Activated CD8-positive, alpha-beta T cell treated with anti-CD3 and anti-CD28 coated beads for 36 hours (primary cell): ENCODE data around the gene P3H1. TPM values are rescaled to one million over a fixed set of nuclear protein-coding genes. Genes with fewer than 3 reads are reported as not detected.

Experiments used
- ATAC-seq: fragments of 200-7000 bp; cut with Tn5 transposase; one replicate; pipeline ENCODE4 v1.10.0; 2021; ENCODE audit warnings: mild to moderate bottlenecking, moderate library complexity
- CTCF ChIA-PET: fragments of 350-600 bp; sonication (Branson Sonifier 250); formaldehyde crosslinking; loops from one replicate; lab custom pipeline; 2021; ENCODE audit warnings: antibody characterized with exemption; lab: Charles Lee
- POLR2A ChIA-PET: fragments of 350-600 bp; sonication (Branson Sonifier 250); formaldehyde crosslinking; loops from one replicate; lab custom pipeline; 2021; ENCODE audit warnings: antibody characterized with exemption; lab: Charles Lee
- DNase-seq: peaks from one replicate; pipeline ENCODE4 v3.0.0-alpha.2; 2020
- H3K27ac Mint-ChIP-seq: one replicate; pipeline ENCODE4 v1.8.0; 2021; ENCODE audit warnings: mild to moderate bottlenecking, mixed read lengths
- H3K27me3 Mint-ChIP-seq: one replicate; pipeline ENCODE4 v1.8.0; 2021; ENCODE audit warnings: mixed read lengths
- H3K36me3 Mint-ChIP-seq: one replicate; pipeline ENCODE4 v1.8.0; 2021; ENCODE audit warnings: low read depth, mixed read lengths
- H3K4me1 Mint-ChIP-seq: one replicate; pipeline ENCODE4 v1.8.0; 2021; ENCODE audit warnings: low read depth, mixed read lengths
- H3K4me3 Mint-ChIP-seq: one replicate; pipeline ENCODE4 v1.8.0; 2021; ENCODE audit warnings: mild to moderate bottlenecking, moderate library complexity, mixed read lengths
- H3K9me3 Mint-ChIP-seq: one replicate; pipeline ENCODE4 v1.8.0; 2021; ENCODE audit warnings: mixed read lengths
- intact Hi-C: fragments of 100-400 bp; cut with micrococcal nuclease; formaldehyde crosslinking; loops from one replicate; pipeline ENCODE4 v1.10.0; 2022
- total RNA-seq, 2 experiments: library from RNA; stranded (reverse); gene quantifications; one replicate each; pipeline ENCODE4 v1.2.3, GENCODE V29; 2021
- TF ChIP-seq, protein P1 (sequence below): fragments of 200-600 bp; IDR thresholded peaks from one replicate; pipeline ENCODE4 v1.8.0; 2022; ENCODE audit warnings: antibody characterized with exemption, mild to moderate bottlenecking

The P3H1 gene
- total RNA-seq, 2 experiments from 2014 or later = 34.7 to 34.8 TPM

DNA sequence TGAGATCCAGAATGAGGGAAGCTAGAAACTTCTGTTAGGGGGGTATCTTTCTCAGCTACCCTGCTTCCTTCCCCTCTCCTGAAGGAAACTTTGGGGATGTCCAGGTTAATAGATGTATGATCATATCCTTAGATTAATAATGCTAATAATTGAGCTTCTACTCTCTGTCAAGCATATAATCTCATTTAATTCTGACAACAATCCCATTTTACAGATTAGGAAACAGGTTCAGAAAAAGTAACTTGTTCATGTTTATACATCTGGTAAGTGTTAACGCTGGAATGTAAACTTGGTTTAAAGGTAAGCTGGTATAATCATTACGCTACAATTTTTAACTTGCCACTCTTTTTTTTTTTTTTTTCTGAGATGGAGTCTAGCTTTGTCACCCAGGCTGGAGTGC, 16.3 kb upstream of the P3H1 start:
- DNase-seq = no peak
- TF ChIP-seq, protein P1, sequence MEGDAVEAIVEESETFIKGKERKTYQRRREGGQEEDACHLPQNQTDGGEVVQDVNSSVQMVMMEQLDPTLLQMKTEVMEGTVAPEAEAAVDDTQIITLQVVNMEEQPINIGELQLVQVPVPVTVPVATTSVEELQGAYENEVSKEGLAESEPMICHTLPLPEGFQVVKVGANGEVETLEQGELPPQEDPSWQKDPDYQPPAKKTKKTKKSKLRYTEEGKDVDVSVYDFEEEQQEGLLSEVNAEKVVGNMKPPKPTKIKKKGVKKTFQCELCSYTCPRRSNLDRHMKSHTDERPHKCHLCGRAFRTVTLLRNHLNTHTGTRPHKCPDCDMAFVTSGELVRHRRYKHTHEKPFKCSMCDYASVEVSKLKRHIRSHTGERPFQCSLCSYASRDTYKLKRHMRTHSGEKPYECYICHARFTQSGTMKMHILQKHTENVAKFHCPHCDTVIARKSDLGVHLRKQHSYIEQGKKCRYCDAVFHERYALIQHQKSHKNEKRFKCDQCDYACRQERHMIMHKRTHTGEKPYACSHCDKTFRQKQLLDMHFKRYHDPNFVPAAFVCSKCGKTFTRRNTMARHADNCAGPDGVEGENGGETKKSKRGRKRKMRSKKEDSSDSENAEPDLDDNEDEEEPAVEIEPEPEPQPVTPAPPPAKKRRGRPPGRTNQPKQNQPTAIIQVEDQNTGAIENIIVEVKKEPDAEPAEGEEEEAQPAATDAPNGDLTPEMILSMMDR = no peak
- peaks cover 34% of the 10 kb centered on the region for H3K36me3 Mint-ChIP-seq
- ATAC-seq = no peak
- no peak overlapping the region for H3K4me3 Mint-ChIP-seq
- H3K9me3 Mint-ChIP-seq = no peaks in the 10 kb centered on the region
- no peaks in the 10 kb centered on the region for H3K27me3 Mint-ChIP-seq
- no peak overlapping the region for H3K27ac Mint-ChIP-seq
- peaks cover 23% of the 10 kb centered on the region for H3K4me1 Mint-ChIP-seq
- intact Hi-C loops = no loop called here
- ChIA-PET POLR2A (interaction anchor here (1.9 kb wide), 1 partner anchor 17 kb away, joined by 8 read pairs; the partner anchor contains the start of genes C1orf50 and P3H1), CTCF (interaction anchor here (0.9 to 2.4 kb wide), 5 partner anchors 17 to 291 kb away, joined by 3 to 11 read pairs (median 3); partner anchors contain the start of genes C1orf50, P3H1 and ZNF691)

DNA sequence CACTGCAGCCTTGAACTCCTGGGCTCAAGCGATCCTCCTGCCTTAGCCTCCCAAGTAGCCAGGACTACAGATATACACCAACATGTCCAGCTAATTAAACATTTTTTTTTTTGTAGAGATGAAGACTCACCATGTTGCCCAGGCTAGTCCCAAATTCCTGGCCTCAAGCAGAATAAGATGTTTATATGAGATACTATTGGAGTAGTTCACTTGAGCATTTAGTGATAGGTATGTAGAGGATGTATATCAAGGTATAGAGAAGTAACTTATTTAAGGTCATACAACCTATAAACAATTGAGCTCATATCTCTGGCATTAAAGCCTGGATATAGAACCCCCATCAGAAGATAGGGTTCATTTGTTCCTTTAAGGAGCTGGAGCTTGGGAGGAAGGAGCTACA, 13.3 kb upstream of the P3H1 start:
- Mint-ChIP-seq H3K36me3 (peaks cover 55% of the 10 kb centered on the region), H3K9me3 (no peaks in the 10 kb centered on the region), H3K4me3 (no peak overlapping the region), H3K4me1 (peaks cover 15% of the 10 kb centered on the region), H3K27me3 (no peaks in the 10 kb centered on the region), H3K27ac (no peak overlapping the region)
- ATAC-seq (no peak), DNase-seq (no peak)
- POLR2A ChIA-PET = interaction anchor here (1.4 to 1.9 kb wide), 2 partner anchors 13 to 35 kb away, joined by 3 to 7 read pairs; partner anchors contain the start of genes C1orf50 and P3H1
- CTCF ChIA-PET = interaction anchor here (0.8 to 1.5 kb wide), 5 partner anchors 68 to 578 kb away, joined by 3 to 8 read pairs (median 3); no protein-coding TSS in a partner anchor
- TF ChIP-seq, protein P1 = no peak
- intact Hi-C loops = no loop called here

DNA sequence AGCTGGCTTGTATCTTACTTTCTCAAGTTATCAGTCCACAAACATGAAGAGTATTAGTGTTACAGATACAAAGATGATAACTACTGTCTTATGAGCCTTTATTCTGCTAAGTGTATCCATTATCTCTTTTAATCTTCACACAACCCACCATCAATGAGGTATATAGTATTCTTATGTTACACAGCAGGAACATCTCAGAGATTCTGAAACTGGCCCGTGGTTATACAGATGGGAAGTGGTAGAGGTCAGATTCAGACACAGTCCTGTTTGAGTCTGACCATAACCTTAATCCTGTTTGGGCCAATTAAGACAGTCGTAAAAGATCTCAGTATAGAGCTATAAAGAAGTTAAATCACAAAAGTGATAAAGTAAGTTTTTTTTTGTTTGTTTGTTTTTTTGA, 12.9 kb upstream of the P3H1 start:
- ChIA-PET POLR2A (interaction anchor here (0.7 to 1.9 kb wide), 4 partner anchors 12 to 45 kb away, joined by 3 to 7 read pairs (median 3); partner anchors contain the start of genes C1orf50 and P3H1), CTCF (interaction anchor here (0.6 to 1.5 kb wide), 6 partner anchors 68 to 578 kb away, joined by 3 to 8 read pairs (median 3); no protein-coding TSS in a partner anchor)
- Mint-ChIP-seq H3K27ac (peak overlapping the region; percentile 27), H3K4me3 (no peak overlapping the region), H3K9me3 (no peaks in the 10 kb centered on the region), H3K36me3 (peaks cover 60% of the 10 kb centered on the region), H3K27me3 (no peaks in the 10 kb centered on the region), H3K4me1 (peaks cover 19% of the 10 kb centered on the region)
- intact Hi-C loops = no loop called here
- DNase-seq (no peak), ATAC-seq (no peak)
- TF ChIP-seq, protein P1 = no peak

DNA sequence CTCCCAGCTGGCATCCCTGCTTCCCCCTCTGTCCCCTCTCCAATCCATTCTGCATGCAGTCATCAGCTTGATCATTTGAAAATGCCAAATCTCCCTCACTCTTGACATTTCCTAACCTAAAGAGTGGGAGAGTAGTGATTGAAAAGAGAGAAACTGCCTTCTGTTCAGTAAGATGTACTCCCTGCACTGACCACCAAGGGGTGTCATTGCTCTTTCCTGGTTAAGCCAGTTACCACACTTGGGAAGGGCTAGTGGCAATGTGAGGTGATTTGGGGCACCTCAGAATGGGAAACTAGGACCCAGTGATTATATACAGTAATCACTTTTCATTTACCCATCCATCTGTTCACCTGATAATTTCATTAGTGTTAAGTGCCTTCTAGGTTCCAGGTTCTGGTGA, 11.0 kb upstream of the P3H1 start:
- no peak overlapping the region for H3K4me3 Mint-ChIP-seq
- CTCF ChIA-PET = interaction anchor here (0.5 to 3.7 kb wide), 23 partner anchors 10 to 299 kb away, joined by 3 to 41 read pairs (median 5); partner anchors contain the start of genes C1orf50, ERMAP, P3H1 and SVBP
- ATAC-seq = peak; percentile 82

More for the DNA sequence above, 11.0 kb upstream of the P3H1 start:
- no peaks in the 10 kb centered on the region for H3K27me3 Mint-ChIP-seq
- POLR2A ChIA-PET = no interaction called here
- intact Hi-C loops = no loop called here
- no peak overlapping the region for H3K27ac Mint-ChIP-seq
- H3K36me3 Mint-ChIP-seq = peaks cover 59% of the 10 kb centered on the region
- TF ChIP-seq, protein P1 = peak; percentile 76
- DNase-seq = peak; percentile 56
- H3K4me1 Mint-ChIP-seq = peaks cover 28% of the 10 kb centered on the region
- H3K9me3 Mint-ChIP-seq = no peaks in the 10 kb centered on the region
